ENCODE results near the gene SVOP.

Gene SVOP

DNA sequence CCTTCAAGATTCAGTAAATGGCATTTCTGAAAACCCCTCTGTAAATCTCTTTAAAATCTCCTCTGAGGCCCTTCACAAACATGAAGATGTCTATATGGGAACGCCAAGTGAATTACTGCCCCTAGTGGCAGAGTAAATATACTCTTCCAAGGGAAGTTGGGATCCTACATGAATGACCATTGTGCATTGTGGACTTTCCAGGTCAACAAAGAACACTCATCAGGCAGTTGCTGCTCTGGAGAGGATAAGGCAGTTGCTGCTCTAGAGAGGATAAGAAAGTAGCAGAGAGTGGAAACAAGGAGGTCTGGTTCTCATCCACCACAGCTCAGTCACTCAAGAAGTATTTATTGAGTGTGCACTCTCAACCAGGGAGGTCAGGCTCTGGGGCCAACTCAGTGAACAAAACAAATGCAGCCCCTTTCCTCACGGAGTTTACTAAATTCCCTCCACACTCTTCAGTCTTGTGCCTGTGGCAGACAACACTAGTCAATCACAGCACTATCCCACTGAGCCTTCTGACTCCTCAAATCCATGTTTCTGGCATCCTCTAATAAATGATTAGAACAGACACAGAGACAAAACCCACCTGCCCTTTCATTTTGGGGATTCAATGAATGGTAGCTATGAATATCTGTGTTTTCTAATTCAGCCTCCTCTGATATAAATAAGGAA lies 52.9 kb downstream of the SVOP start:
- H3K9me3 ChIP-seq = no peaks in the 10 kb centered on the region
- no peak for DNase-seq
- H3K4me3 ChIP-seq = no peak overlapping the region
- intact Hi-C loops (cut with DNase I; ENCODE audit: low total_unique reads) = no loop called here
- TF ChIP-seq, protein P1, sequence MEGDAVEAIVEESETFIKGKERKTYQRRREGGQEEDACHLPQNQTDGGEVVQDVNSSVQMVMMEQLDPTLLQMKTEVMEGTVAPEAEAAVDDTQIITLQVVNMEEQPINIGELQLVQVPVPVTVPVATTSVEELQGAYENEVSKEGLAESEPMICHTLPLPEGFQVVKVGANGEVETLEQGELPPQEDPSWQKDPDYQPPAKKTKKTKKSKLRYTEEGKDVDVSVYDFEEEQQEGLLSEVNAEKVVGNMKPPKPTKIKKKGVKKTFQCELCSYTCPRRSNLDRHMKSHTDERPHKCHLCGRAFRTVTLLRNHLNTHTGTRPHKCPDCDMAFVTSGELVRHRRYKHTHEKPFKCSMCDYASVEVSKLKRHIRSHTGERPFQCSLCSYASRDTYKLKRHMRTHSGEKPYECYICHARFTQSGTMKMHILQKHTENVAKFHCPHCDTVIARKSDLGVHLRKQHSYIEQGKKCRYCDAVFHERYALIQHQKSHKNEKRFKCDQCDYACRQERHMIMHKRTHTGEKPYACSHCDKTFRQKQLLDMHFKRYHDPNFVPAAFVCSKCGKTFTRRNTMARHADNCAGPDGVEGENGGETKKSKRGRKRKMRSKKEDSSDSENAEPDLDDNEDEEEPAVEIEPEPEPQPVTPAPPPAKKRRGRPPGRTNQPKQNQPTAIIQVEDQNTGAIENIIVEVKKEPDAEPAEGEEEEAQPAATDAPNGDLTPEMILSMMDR (IDR thresholded peaks at IDR 0.05) = no peak
- peaks cover 0 to 20% of the 10 kb centered on the region in 2 donors for H3K27me3 ChIP-seq
- no peak overlapping the region for H3K27ac ChIP-seq
- peaks cover 0 to 4% (median 0%) of the 10 kb centered on the region in 4 donors for H3K4me1 ChIP-seq
- no peaks in the 10 kb centered on the region for H3K36me3 ChIP-seq

DNA sequence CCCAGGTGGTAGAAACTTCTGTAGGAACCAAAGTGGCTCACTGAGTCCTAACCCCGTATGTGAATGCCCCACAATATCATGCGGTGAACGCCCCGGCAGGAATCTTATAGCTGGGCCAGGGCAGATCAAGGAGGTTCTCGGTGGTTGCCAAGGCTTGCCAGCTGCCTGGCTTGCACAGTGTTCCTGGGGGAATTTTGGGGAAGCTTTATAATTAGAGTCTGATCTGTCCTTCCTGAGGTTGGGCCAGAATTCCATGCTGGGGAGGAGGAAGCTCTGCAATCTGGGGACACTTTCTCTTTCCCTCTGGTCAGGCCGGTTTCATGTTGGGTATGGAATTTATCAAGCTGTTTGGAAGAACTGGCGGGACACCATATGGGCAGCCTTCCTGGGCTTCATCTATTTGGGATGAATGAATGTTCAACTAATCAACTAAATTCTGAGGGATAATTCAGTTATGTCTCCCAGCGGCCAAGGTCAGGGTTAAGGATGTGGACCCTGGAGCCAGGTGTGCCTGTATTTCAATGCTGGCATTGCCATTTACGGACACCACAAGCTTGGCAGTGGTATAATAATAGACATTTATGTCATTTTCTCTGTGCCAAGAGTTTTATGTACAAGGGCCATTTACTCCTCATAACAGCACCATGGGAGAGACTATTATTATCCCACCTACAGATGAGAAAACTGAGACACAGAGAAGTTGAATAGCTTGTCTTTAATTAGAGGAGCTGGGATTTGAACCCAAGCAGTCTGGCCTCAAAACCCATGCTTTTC lies 54.3 kb downstream of the SVOP start:
- peaks cover 0 to 4% (median 0%) of the 10 kb centered on the region in 4 donors for H3K4me1 ChIP-seq
- intact Hi-C loops (cut with DNase I; ENCODE audit: low total_unique reads) = no loop called here
- no peak for DNase-seq
- no peak overlapping the region for H3K27ac ChIP-seq
- TF ChIP-seq, protein P1 (IDR thresholded peaks at IDR 0.05) = no peak
- H3K36me3 ChIP-seq = no peaks in the 10 kb centered on the region
- H3K4me3 ChIP-seq = no peak overlapping the region
- H3K9me3 ChIP-seq = no peaks in the 10 kb centered on the region
- peaks cover 0 to 12% of the 10 kb centered on the region in 2 donors for H3K27me3 ChIP-seq

DNA sequence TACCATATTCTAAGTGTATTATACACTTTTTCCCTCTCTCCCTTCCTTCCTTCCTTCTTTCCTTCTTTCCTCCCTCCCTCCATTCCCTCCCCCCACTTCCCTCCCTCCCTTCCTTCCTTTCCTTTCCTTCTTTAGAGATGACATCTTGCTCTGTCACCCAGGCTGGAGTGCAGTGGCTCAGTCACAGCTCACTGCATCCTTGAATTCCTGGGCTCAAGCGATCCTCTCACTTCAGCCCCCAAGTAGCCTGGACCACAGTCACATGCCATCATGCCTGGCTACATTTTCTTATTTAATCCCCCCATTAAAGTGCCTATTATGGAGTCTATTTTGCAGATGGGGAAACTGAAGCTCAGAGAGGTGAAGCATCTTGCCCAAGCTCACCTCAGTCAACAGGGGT lies 55.0 kb downstream of the SVOP start:
- Histone ChIP-seq H3K36me3 (no peaks in the 10 kb centered on the region), H3K4me1 (peaks cover 0 to 4% (median 0%) of the 10 kb centered on the region in 4 donors), H3K27me3 (peaks cover 0 to 13% of the 10 kb centered on the region in 2 donors), H3K9me3 (no peaks in the 10 kb centered on the region), H3K4me3 (no peak overlapping the region), H3K27ac (no peak overlapping the region)
- TF ChIP-seq, protein P1 (IDR thresholded peaks at IDR 0.05) = no peak
- no peak for DNase-seq
- intact Hi-C loops (cut with DNase I; ENCODE audit: low total_unique reads) = no loop called here

DNA sequence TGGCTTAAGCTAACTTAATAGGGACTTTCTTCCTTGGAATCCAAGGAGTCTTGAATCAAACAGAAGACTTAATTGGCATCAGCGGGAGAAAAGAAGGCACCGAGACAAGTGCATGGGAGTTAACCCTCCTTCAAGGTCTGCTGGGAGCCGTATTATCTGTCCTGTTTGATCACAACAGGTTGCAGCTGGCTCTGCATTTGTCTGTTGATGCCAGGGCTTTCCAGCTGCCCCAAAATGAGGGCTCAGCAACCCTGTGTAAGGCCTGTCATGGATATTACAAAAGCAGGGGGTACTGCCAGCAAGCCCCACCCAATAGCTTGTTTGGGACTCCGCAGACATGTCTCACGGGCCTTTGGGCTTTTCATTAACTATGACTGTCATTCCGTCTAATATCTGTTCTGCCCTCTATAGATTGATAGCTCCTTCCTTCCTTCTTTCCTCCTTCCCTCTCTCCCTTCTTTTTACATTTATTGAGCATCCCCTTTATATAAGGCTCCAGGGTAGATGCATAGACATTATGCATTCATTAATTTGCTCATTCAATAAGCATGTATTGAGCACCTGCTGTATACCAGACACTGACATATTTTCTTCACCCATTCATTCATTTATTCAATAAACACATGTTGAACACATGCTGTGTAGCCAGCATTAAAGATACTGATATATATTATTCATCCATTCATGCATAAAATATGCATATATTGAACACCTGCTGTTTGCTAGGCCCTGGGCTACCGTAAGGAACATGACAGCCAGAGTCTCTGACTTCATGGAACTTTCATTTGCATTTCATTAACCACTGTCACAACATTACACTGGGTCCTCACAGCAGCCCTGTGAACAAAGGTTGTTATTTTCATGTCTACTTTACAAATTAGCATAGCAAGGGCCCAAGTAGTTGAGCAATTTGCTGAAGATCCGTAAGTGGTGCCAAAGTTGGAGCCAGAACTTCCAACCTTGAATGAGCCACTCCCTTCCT lies 56.2 kb downstream of the SVOP start:
- intact Hi-C loops (cut with DNase I; ENCODE audit: low total_unique reads) = no loop called here
- no peak for DNase-seq
- peaks cover 0 to 4% (median 0%) of the 10 kb centered on the region in 4 donors for H3K4me1 ChIP-seq
- H3K4me3 ChIP-seq = no peak overlapping the region
- no peaks in the 10 kb centered on the region for H3K9me3 ChIP-seq
- peaks cover 0 to 8% of the 10 kb centered on the region in 2 donors for H3K27me3 ChIP-seq
- TF ChIP-seq, protein P1 (IDR thresholded peaks at IDR 0.05) = no peak
- no peaks in the 10 kb centered on the region for H3K36me3 ChIP-seq
- no peak overlapping the region for H3K27ac ChIP-seq

DNA sequence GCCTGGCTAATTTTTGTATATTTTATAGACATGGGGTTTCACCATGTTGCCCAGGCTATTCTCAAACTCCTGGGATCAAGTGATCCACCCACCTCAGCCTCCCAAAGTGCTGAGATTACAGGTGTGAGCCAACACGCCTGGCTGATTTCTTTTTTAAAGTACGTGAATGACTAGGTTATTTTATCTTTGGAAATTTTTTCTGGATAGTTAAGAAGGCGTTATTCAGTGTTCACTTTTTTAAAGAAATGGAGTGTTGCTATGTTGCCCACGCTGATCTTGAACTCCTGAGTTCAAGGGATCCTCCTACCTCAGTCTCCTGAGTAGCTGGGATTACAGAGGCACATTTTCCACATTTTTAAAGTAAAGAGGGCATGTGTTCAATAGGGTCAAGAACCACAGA lies 58.6 kb downstream of the SVOP start:
- Histone ChIP-seq H3K4me3 (no peak overlapping the region), H3K27me3 (peaks cover 0 to 15% of the 10 kb centered on the region in 2 donors), H3K4me1 (peaks cover 0 to 4% (median 0%) of the 10 kb centered on the region in 4 donors), H3K36me3 (no peaks in the 10 kb centered on the region), H3K9me3 (no peaks in the 10 kb centered on the region), H3K27ac (no peak overlapping the region)
- DNase-seq = no peak
- intact Hi-C loops (cut with DNase I; ENCODE audit: low total_unique reads) = no loop called here
- TF ChIP-seq, protein P1 (IDR thresholded peaks at IDR 0.05) = no peak

Data from tibial artery (tissue), 4 donors.